ENCODE measurements around the gene C1orf50. TPM values are rescaled to one million over a fixed set of nuclear protein-coding genes. Genes with fewer than 3 reads are reported as not detected.
"Not testable (repeated sequence)": the region's sequence is repeated elsewhere in the genome, so short reads cannot be mapped to it uniquely, and the experiment has no call there.

The C1orf50 gene
- total RNA-seq, 8 experiments from 2014 or later = 4.8 to 14.4 (median 10.5) TPM

DNA sequence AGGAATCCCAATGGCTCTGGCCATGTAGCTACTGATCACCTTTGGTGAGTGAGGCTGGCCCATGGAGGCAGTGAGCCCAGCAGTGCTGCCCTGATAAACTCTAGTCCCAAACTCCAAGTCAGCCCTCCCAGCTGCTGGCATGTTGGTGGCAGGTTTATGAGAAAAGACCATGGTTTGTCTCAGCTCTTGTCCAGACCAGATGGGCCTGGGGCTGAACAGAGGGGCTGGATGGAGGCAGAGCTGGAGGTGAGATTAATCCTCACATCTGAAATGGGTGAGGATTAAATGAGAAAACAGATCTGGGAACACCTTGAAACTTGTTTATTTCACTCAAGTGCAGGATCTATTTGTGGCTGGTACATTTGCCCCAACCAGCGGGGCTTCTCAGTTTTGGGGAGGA is 21.0 kb downstream of the C1orf50 start:
- WGBS, 10 experiments = 83 to 100% (median 100%) methylated on average over 1 of the region's 1 CpG; no CpG with 5 or more reads in 5 of the 10 experiments
- no peak overlapping the region for H3K4me3 ChIP-seq
- ATAC-seq (replicated peaks in 6 of 8) = no peak
- in situ Hi-C loops (cut with MboI; ENCODE audit: low pct_unique_long_range_greater_than_20kb in 2 of 9, low sequenced_read_pairs in 9 of 9, unreplicated experiment in 9 of 9) = loop anchor here in 4 of 9 experiments (25.0 kb wide), 1 partner anchor 274 kb away; no protein-coding TSS in a partner anchor
- H3K27ac ChIP-seq = no peak overlapping the region
- H3K4me1 ChIP-seq (replicated peaks in 1 of 2) = no peaks in the 10 kb centered on the region

DNA sequence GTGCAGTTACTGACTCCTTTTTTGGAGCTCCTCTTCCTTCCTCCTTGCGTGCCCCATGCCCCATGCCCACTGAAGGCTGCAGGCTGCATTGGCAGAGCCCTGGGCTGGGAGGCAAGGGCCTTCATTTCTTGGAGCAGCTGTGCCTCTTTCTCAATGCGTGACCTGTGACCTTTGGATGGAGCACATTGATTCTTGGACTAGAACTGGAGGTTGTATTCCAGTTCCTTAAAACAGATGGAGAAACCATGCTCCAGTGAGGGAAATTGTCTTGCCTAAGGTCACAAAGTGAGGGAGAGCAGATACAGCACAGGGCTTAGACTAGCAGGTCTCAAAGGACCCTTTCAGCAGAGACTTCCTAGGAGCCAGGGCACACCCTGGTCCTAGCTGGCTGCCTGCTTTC is 26.8 kb downstream of the C1orf50 start:
- 50 to 100% (median 100%) methylated on average over 1 of the region's 2 CpGs; no CpG with 5 or more reads in 5 of the 10 experiments for WGBS, 10 experiments
- in situ Hi-C loops (cut with MboI; ENCODE audit: low pct_unique_long_range_greater_than_20kb in 2 of 9, low sequenced_read_pairs in 9 of 9, unreplicated experiment in 9 of 9) = loop anchor here in 4 of 9 experiments (25.0 kb wide), 1 partner anchor 268 kb away; no protein-coding TSS in a partner anchor
- H3K27ac ChIP-seq = no peak overlapping the region
- no peak for ATAC-seq (replicated peaks in 6 of 8)
- H3K4me3 ChIP-seq = no peak overlapping the region
- peaks cover 0 to 3% of the 10 kb centered on the region in 2 donors for H3K4me1 ChIP-seq (replicated peaks in 1 of 2)

DNA sequence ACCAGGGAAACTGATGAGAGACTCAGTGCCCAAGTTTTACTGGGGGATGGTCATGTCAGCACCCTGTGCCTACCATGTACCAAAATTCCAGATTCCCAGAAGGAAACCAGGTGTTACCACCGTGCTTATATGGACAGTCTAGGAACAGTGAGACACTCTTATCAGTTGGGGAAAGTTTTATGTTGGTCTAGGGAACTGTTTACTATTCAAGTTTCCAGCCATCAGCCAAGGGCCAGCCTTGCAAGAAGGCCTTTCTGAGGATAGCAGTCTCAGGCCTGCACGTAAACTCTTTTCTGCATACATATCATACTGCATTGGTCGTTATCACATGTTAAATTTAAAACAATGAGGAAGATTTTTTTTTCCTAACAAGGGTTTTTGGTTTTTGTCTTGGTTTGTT is 30.4 kb downstream of the C1orf50 start:
- 46 to 100% (median 84%) methylated on average over 1 to 3 of the region's 3 CpGs; no CpG with 5 or more reads in 1 of the 10 experiments for WGBS, 10 experiments
- peaks cover 0 to 3% of the 10 kb centered on the region in 2 donors for H3K4me1 ChIP-seq (replicated peaks in 1 of 2)
- in situ Hi-C loops (cut with MboI; ENCODE audit: low pct_unique_long_range_greater_than_20kb in 2 of 9, low sequenced_read_pairs in 9 of 9, unreplicated experiment in 9 of 9) = loop anchor here in 4 of 9 experiments (25.0 kb wide), 1 partner anchor 265 kb away; no protein-coding TSS in a partner anchor
- H3K27ac ChIP-seq = no peak overlapping the region
- no peak overlapping the region for H3K4me3 ChIP-seq
- no peak for ATAC-seq (replicated peaks in 6 of 8)

DNA sequence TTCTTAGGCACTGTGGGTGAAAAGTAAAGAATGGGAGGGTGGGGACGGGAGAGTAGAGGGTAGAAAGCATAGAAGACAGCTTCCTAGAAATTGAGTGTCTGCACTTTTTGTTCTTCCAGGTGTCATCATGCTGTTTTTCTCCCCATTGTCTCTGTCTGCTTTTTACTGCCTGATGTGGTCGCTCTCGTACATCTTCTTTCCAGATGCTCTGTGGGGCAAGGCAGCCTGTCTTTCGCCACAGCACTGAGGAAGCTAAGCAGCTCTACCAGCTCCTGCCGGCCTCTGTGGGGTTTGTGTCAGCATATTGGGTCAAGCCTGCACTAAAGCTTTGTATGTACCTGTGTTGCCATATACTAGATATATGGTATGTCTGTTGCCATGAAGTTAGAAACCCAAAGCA is 30.9 kb downstream of the C1orf50 start:
- in situ Hi-C loops (cut with MboI; ENCODE audit: low pct_unique_long_range_greater_than_20kb in 2 of 9, low sequenced_read_pairs in 9 of 9, unreplicated experiment in 9 of 9) = loop anchor here in 4 of 9 experiments (25.0 kb wide), 1 partner anchor 264 kb away; no protein-coding TSS in a partner anchor
- WGBS, 10 experiments = 75 to 86% (median 83%) methylated on average over 2 to 5 of the region's 5 CpGs; no CpG with 5 or more reads in 5 of the 10 experiments
- no peak for ATAC-seq (replicated peaks in 6 of 8)

DNA sequence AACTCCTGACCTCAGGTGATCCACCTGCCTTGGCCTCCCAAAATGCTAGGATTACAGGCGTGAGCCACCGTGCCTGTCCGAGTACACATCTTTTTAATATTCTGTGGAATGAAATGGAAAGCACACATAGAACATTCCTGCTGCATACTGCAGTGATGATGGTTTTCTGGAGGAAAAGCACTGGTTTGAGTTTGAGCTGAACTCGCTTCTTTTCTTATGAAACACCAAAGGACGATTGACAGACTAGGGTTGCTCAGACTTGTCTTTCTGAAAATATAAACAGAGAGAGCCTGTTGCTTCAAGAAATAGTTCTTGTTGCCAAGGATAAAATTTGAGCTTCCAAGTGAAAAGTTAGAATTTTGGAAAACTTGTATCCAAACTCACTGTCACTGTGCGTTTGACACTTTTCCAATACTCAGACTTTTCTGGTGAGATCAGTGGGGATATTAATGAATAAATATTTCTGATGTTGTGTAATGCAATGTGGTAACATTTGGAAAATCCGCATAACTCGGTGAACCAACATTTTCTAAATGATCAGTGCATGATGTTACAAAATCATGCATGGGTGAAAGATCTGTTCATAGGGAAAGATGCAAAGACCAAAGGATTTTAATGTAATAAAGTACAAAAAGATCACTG is 34.9 kb downstream of the C1orf50 start:
- 7 to 100% (median 73%) methylated on average over 1 to 8 of the region's 8 CpGs for WGBS, 10 experiments
- Histone ChIP-seq H3K4me3 (no peak overlapping the region), H3K27ac (no peak overlapping the region), H3K4me1 (replicated peaks in 1 of 2) (no peaks in the 10 kb centered on the region)
- in situ Hi-C loops (cut with MboI; ENCODE audit: low pct_unique_long_range_greater_than_20kb in 2 of 9, low sequenced_read_pairs in 9 of 9, unreplicated experiment in 9 of 9) = no loop called here
- ATAC-seq (replicated peaks in 6 of 8) = peak in 1 of 8 experiments; percentile 49

More for the DNA sequence above, 30.9 kb downstream of the C1orf50 start:
- Histone ChIP-seq H3K4me1 (replicated peaks in 1 of 2) (peaks cover 0 to 3% of the 10 kb centered on the region in 2 donors), H3K4me3 (no peak overlapping the region), H3K27ac (no peak overlapping the region)

DNA sequence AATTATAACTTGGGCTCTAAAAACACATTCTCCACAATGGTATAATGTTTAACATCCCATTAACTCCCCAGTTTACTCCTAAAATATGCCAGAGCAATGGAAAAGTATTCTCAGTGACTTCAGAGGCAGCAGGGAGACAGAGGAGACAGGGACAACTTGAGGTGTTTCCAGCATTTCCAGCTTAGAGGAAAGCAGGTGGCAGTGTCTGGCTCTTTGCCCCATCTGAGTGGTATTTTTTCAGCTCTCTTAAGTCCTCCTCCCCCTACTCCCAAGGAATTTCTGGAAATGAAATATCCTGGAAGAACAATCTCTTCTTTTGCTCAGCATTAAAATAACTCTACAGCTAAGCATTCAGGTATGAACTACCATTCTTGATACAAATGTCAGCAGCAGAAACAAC is 39.1 kb downstream of the C1orf50 start:
- in situ Hi-C loops (cut with MboI; ENCODE audit: low pct_unique_long_range_greater_than_20kb in 2 of 9, low sequenced_read_pairs in 9 of 9, unreplicated experiment in 9 of 9) = no loop called here
- H3K27ac ChIP-seq = no peak overlapping the region
- ATAC-seq (replicated peaks in 6 of 8) = no peak
- no peak overlapping the region for H3K4me3 ChIP-seq
- H3K4me1 ChIP-seq (replicated peaks in 1 of 2) = no peaks in the 10 kb centered on the region

DNA sequence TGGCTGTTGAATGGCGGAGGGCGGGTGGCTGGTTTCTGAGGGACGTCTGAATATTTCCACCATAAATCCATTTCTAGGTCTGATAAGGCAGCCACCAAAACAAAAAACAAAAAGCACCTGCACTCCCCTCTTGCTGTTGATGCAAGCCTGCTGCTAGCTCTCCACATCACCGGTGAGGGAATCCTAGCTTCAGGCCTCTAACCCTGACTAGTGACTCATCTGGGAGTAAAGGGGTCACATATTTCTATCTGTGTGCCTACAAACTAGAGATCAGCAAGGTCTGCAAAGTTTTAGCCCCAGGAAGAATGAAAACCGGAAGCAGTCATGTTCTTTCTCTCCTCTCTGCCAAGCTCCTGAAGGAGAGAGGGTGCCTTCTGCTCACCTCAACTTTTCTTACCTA is 39.5 kb downstream of the C1orf50 start:
- in situ Hi-C loops (cut with MboI; ENCODE audit: low pct_unique_long_range_greater_than_20kb in 2 of 9, low sequenced_read_pairs in 9 of 9, unreplicated experiment in 9 of 9) = no loop called here

DNA sequence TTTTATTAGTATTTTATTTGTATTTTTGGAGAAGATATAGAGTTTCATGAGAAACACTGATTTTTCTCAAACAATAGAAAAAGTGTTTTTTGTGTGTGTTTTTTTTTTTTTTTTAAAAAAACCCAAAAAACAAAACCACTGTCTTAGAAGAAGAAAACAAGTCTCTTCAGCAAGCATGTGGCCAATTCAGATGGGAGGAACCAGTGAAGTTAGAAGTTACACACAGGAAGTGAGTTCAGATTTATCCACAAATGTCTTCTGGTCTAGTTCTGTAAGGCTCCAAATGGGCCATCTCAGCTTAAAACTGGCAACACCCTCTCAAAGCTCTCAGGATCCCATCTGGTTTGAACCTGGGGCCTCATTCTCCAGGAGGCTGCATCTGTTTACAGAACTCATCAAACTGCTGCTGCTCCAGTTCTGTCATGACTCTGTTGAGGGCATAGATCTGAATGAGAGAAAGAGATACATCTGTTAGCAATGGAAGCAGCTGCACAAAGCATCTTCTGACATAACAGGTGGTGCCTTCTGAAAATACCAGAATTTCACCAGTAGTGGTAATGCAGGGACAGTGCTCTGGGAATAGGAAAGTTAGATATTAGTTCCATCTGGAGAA is 40.1 kb downstream of the C1orf50 start:
- H3K4me3 ChIP-seq = no peak overlapping the region
- no peak overlapping the region for H3K27ac ChIP-seq
- in situ Hi-C loops (cut with MboI; ENCODE audit: low pct_unique_long_range_greater_than_20kb in 2 of 9, low sequenced_read_pairs in 9 of 9, unreplicated experiment in 9 of 9) = no loop called here
- peaks cover 0 to under 1% of the 10 kb centered on the region in 2 donors for H3K4me1 ChIP-seq (replicated peaks in 1 of 2)
- ATAC-seq (replicated peaks in 6 of 8) = no peak

More for the DNA sequence above, 39.5 kb downstream of the C1orf50 start:
- Histone ChIP-seq H3K27ac (no peak overlapping the region), H3K4me3 (no peak overlapping the region), H3K4me1 (replicated peaks in 1 of 2) (no peaks in the 10 kb centered on the region)
- no peak for ATAC-seq (replicated peaks in 6 of 8)
- WGBS, 10 experiments = 87 to 98% (median 92%) methylated on average over 2 to 5 of the region's 5 CpGs; no CpG with 5 or more reads in 1 of the 10 experiments

DNA sequence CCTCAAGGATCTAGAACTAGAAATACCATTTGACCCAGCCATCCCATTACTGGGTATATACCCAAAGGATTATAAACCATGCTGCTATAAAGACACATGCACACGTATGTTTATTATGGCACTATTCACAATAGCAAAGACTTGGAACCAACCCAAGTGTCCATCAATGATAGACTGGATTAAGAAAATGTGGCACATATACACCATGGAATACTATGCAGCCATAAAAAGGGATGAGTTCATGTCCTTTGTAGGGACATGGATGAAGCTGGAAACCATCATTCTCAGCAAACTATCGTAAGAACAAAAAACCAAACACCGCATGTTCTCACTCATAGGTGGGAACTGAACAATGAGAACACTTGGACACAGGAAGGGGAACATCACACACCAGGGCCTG is 47.8 kb downstream of the C1orf50 start:
- in situ Hi-C loops (cut with MboI; ENCODE audit: low pct_unique_long_range_greater_than_20kb in 2 of 9, low sequenced_read_pairs in 9 of 9, unreplicated experiment in 9 of 9); H3K27ac ChIP-seq; H3K4me1 ChIP-seq (replicated peaks in 1 of 2); H3K4me3 ChIP-seq; ATAC-seq (replicated peaks in 6 of 8): not testable (repeated sequence)
- WGBS, 10 experiments = no CpG with 5 or more reads among the region's 3 CpGs

DNA sequence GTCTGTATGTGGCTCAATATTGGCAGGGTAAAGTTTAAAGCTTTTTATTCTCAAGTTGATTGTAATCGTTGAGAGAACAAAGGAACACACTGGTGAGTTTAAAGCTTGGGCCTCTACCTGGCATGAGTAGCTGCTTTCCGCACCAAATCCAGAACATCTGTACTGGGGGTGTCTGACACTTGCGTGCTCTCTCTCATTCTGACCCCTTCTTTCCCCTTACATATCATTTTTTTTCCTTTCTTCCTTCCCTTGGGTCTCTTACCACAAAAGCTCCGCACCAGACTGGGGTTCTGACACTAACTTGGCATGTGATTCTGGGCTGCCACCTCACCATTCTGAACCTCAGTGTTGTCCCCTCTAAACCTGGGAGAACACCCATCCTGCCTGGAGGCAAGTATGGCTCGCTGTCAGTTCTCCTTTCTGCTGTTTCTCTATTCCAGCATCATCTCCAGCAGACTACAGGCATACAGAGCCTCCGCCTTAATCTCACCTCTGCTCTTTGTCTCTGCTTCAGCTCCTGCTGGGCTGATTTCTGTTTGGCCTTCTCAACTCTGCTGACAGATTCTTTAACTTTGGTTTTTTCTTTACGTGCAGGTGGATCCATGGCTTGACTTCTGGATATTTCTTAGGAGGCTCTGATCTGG is 49.0 kb downstream of the C1orf50 start:
- peaks cover 2 to 8% of the 10 kb centered on the region in 2 donors for H3K4me1 ChIP-seq (replicated peaks in 1 of 2)
- peak in 1 of 8 experiments; percentile 1 for ATAC-seq (replicated peaks in 6 of 8)
- in situ Hi-C loops (cut with MboI; ENCODE audit: low pct_unique_long_range_greater_than_20kb in 2 of 9, low sequenced_read_pairs in 9 of 9, unreplicated experiment in 9 of 9) = no loop called here
- peak overlapping the region; percentile 64 to 95 (median 88) for H3K4me3 ChIP-seq
- peak overlapping the region; percentile 97 to 99 for H3K27ac ChIP-seq
- WGBS, 10 experiments = 5 to 67% (median 36%) methylated on average over 1 to 7 of the region's 7 CpGs

DNA sequence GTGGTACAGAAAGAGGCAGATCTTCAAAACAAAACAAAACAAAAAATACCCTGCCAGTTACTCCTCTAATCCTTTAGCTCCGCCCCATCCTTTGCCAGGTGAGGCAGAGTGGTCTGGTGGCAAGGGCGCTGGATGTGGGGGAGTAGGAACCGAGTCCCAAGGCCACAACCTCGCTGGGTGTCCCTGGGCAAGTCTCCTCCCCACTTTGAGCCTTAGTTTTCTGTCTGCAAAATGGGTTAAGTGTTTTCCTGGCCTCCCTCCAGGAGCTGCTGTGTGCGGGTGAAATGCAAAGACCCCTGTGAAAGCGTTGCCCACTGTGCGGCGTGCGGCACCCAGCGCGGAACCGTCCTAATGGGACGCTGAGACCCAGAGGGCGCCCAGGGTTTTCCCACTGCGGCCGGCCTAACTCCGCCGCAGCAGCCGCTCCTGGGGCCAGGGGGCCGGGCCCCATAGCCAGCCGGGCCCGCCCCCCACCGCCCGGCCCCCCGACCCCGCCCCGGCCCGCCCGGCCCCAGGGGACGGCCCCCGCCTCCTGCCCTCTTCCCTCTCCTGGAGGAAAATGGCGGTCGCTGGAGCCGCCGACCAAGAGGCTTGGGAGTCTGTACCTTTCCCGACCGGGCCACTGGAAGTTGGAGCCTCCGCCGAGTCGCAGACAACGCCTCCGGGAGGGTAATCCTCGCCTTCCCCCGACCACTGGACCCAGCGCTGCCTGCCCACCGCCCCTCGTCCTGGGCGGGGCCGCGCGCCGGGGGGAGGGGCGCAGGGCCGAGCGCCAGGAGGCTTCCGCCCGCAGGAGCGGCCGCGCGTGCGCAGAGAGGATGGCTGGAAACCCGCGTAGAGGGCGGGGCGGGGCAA is 49.8 kb downstream of the C1orf50 start, which contains the start of the genes ERMAP and SVBP:
TSS of gene ERMAP (plus strand) at position 538 of the 855 bp plus-strand sequence. CDS start 13,327 bp downstream, outside the sequence.
TSS of gene SVBP (minus strand) at position 813 of the 855 bp plus-strand sequence. CDS start 853 bp downstream, outside the sequence.
- H3K27ac ChIP-seq = peak within 1 kb of the TSS; percentile 97 to 99
- H3K4me3 ChIP-seq = peak within 1 kb of the TSS; percentile 64 to 95 (median 88)
- WGBS, 10 experiments = 0 to 10% (median 0%) methylated on average over 1 to 17 of the region's 66 CpGs; no CpG with 5 or more reads in 4 of the 10 experiments
- H3K4me1 ChIP-seq (replicated peaks in 1 of 2) = peaks cover 2 to 8% of the 10 kb centered on the region in 2 donors
- ATAC-seq (replicated peaks in 6 of 8) = peak; percentile 84 to 91 (median 88)
- in situ Hi-C loops (cut with MboI; ENCODE audit: low pct_unique_long_range_greater_than_20kb in 2 of 9, low sequenced_read_pairs in 9 of 9, unreplicated experiment in 9 of 9) = no loop called here

DNA sequence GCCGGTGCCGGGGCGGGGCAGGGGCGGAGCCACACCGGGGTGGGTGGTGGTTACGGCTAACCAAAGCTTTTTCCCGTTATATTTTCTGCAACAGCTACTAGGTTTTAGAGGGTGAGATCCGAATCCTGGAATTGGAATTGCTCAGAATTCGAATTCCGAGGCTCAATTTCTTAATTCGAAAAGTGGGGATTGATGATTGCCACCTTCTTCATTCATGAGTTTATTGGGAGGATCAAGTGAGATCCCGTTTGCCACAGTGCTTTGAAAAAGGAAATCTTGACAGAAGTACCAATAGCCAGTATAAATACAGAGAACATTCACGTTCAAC is 50.4 kb downstream of the C1orf50 start:
- in situ Hi-C loops (cut with MboI; ENCODE audit: low pct_unique_long_range_greater_than_20kb in 2 of 9, low sequenced_read_pairs in 9 of 9, unreplicated experiment in 9 of 9) = no loop called here
- H3K4me1 ChIP-seq (replicated peaks in 1 of 2) = peaks cover 0 to 8% of the 10 kb centered on the region in 2 donors
- 0 to 20% (median 0%) methylated on average over 1 to 7 of the region's 13 CpGs; no CpG with 5 or more reads in 1 of the 10 experiments for WGBS, 10 experiments
- ATAC-seq (replicated peaks in 6 of 8) = peak in 2 of 8 experiments; percentile 73 to 81
- peak overlapping the region in 1 of 2 donors; percentile 99 for H3K27ac ChIP-seq
- H3K4me3 ChIP-seq = peak overlapping the region; percentile 64 to 95 (median 88)

All from motor neuron (in vitro differentiated cells).